ENCODE data around the gene RASGRP3. TPM values are rescaled to one million over a fixed set of nuclear protein-coding genes. Genes with fewer than 3 reads are reported as not detected.

RASGRP3 gene
- total and polyA plus RNA-seq, 2 of the 13 experiments (the other 11 are each of a cell fraction or from before 2014, with no cell fraction given): 0.01 TPM; not detected in 1

- TF ChIP-seq, protein P1, sequence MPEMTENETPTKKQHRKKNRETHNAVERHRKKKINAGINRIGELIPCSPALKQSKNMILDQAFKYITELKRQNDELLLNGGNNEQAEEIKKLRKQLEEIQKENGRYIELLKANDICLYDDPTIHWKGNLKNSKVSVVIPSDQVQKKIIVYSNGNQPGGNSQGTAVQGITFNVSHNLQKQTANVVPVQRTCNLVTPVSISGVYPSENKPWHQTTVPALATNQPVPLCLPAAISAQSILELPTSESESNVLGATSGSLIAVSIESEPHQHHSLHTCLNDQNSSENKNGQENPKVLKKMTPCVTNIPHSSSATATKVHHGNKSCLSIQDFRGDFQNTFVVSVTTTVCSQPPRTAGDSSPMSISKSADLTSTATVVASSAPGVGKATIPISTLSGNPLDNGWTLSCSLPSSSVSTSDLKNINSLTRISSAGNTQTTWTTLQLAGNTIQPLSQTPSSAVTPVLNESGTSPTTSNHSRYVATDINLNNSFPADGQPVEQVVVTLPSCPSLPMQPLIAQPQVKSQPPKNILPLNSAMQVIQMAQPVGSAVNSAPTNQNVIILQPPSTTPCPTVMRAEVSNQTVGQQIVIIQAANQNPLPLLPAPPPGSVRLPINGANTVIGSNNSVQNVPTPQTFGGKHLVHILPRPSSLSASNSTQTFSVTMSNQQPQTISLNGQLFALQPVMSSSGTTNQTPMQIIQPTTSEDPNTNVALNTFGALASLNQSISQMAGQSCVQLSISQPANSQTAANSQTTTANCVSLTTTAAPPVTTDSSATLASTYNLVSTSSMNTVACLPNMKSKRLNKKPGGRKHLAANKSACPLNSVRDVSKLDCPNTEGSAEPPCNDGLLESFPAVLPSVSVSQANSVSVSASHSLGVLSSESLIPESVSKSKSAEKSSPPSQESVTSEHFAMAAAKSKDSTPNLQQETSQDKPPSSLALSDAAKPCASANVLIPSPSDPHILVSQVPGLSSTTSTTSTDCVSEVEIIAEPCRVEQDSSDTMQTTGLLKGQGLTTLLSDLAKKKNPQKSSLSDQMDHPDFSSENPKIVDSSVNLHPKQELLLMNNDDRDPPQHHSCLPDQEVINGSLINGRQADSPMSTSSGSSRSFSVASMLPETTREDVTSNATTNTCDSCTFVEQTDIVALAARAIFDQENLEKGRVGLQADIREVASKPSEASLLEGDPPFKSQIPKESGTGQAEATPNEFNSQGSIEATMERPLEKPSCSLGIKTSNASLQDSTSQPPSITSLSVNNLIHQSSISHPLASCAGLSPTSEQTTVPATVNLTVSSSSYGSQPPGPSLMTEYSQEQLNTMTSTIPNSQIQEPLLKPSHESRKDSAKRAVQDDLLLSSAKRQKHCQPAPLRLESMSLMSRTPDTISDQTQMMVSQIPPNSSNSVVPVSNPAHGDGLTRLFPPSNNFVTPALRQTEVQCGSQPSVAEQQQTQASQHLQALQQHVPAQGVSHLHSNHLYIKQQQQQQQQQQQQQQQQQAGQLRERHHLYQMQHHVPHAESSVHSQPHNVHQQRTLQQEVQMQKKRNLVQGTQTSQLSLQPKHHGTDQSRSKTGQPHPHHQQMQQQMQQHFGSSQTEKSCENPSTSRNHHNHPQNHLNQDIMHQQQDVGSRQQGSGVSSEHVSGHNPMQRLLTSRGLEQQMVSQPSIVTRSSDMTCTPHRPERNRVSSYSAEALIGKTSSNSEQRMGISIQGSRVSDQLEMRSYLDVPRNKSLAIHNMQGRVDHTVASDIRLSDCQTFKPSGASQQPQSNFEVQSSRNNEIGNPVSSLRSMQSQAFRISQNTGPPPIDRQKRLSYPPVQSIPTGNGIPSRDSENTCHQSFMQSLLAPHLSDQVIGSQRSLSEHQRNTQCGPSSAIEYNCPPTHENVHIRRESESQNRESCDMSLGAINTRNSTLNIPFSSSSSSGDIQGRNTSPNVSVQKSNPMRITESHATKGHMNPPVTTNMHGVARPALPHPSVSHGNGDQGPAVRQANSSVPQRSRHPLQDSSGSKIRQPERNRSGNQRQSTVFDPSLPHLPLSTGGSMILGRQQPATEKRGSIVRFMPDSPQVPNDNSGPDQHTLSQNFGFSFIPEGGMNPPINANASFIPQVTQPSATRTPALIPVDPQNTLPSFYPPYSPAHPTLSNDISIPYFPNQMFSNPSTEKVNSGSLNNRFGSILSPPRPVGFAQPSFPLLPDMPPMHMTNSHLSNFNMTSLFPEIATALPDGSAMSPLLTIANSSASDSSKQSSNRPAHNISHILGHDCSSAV (CRISPR knock-in tag; IDR thresholded peaks at IDR 0.05; ENCODE audit: borderline replicate concordance): 0 out of 2 replicates have a peak, but pooled peaks have one; percentile 52
- TF ChIP-seq ZNF441 (CRISPR knock-in tag; IDR thresholded peaks at IDR 0.05; ENCODE audit: borderline replicate concordance): peak; percentile 77; the same call in 1 of the 2 replicates
- peak; percentile 96 for TF ChIP-seq ZNF44 (CRISPR knock-in tag; IDR thresholded peaks at IDR 0.05)
- peak; percentile 21; the same call in 1 of the 2 replicates for TF ChIP-seq SIN3A (IDR thresholded peaks at IDR 0.05; ENCODE audit: borderline replicate concordance, low read depth, low read length)
- peak; percentile 47; the same call in 1 of the 2 replicates for TF ChIP-seq TEAD2 (CRISPR knock-in tag; IDR thresholded peaks at IDR 0.05)
- TF ChIP-seq ZNF430 (CRISPR knock-in tag; IDR thresholded peaks at IDR 0.05): peak; percentile 90; the same call in 1 of the 2 replicates
- peak; percentile 81; the same call in 1 of the 2 replicates for TF ChIP-seq FLYWCH1 (CRISPR knock-in tag; IDR thresholded peaks at IDR 0.05)
- peak; percentile 61 for TF ChIP-seq TEAD3 (CRISPR knock-in tag; optimal IDR thresholded peaks at IDR 0.05; ENCODE audit: borderline replicate concordance)
- peak; percentile 76 for TF ChIP-seq HDAC2 (CRISPR knock-in tag; IDR thresholded peaks at IDR 0.05)
- TF ChIP-seq RXRB (CRISPR knock-in tag; IDR thresholded peaks at IDR 0.05; ENCODE audit: borderline replicate concordance): 0 out of 2 replicates have a peak, but pooled peaks have one; percentile 19
- peak; percentile 53 to 78 for TF ChIP-seq HMGXB4 (CRISPR knock-in tag; IDR thresholded peaks at IDR 0.05; ENCODE audit: borderline replicate concordance in 1 of 2, low read depth in 1 of 2)
- TF ChIP-seq ARHGAP35 (CRISPR knock-in tag; IDR thresholded peaks at IDR 0.05; ENCODE audit: borderline replicate concordance): peak; percentile 65
- peak; percentile 61 for TF ChIP-seq TFDP2 (CRISPR knock-in tag; IDR thresholded peaks at IDR 0.05)
- TF ChIP-seq SMAD9 (CRISPR knock-in tag; IDR thresholded peaks at IDR 0.05): no peak
- TF ChIP-seq NCOA5 (CRISPR knock-in tag; IDR thresholded peaks at IDR 0.05): no peak
- TF ChIP-seq WIZ (CRISPR knock-in tag; IDR thresholded peaks at IDR 0.05): peak; percentile 58; the same call in 1 of the 2 replicates
- TF ChIP-seq AKAP8 (CRISPR knock-in tag; IDR thresholded peaks at IDR 0.05): 0 out of 2 replicates have a peak, but pooled peaks have one; percentile 34
- TF ChIP-seq HOXA5 (CRISPR knock-in tag; IDR thresholded peaks at IDR 0.05): peak; percentile 58; the same call in 1 of the 2 replicates
Observed at GRCh38 chr2:33599175-33599942, 122.9 kb downstream of the RASGRP3 start, which contains the start of gene FAM98A (continued).
